ENCODE results near the gene OR2W3. TPM values are rescaled to one million over a fixed set of nuclear protein-coding genes. Genes with fewer than 3 reads are reported as not detected.

OR2W3 gene
- total and polyA plus RNA-seq, 8 donors = 0.13 to 0.92 TPM; not detected in 6

- Histone ChIP-seq H3K27ac (no peak overlapping the region), H3K36me3 (peaks cover 0 to 9% (median 0%) of the 10 kb centered on the region in 4 donors), H3K9me3 (peaks cover 0 to 13% (median 7%) of the 10 kb centered on the region in 4 donors), H3K27me3 (no peaks in the 10 kb centered on the region), H3K4me1 (no peaks in the 10 kb centered on the region), H3K4me3 (no peak overlapping the region)
- 87 to 97% (median 90%) methylated on average over 7 to 14 of the region's 14 CpGs for WGBS, 5 donors
- no peak for DNase-seq
- TF ChIP-seq CTCF (IDR thresholded peaks at IDR 0.05) (no peak), POLR2A (IDR thresholded peaks at IDR 0.05) (no peak), POLR2AphosphoS5 (IDR thresholded peaks at IDR 0.05) (no peak), EP300 (IDR thresholded peaks at IDR 0.05) (no peak)
- intact Hi-C loops (cut with DNase I; ENCODE audit: low total_unique reads) = no loop called here
Observed at GRCh38 chr1:247895976-247896375, 589 bp downstream of the OR2W3 start.

- Histone ChIP-seq H3K9me3 (peaks cover 0 to 8% (median 6%) of the 10 kb centered on the region in 4 donors), H3K36me3 (no peaks in the 10 kb centered on the region), H3K27ac (no peak overlapping the region), H3K4me1 (no peaks in the 10 kb centered on the region), H3K4me3 (no peak overlapping the region), H3K27me3 (no peaks in the 10 kb centered on the region)
- intact Hi-C loops (cut with DNase I; ENCODE audit: low total_unique reads) = no loop called here
- 74 to 82% (median 79%) methylated on average over 6 of the region's 6 CpGs for WGBS, 5 donors
- no peak for DNase-seq
- TF ChIP-seq POLR2A (IDR thresholded peaks at IDR 0.05) (no peak), CTCF (IDR thresholded peaks at IDR 0.05) (no peak), POLR2AphosphoS5 (IDR thresholded peaks at IDR 0.05) (no peak), EP300 (IDR thresholded peaks at IDR 0.05) (no peak)
Observed at GRCh38 chr1:247904122-247904521, 8.7 kb downstream of the OR2W3 start.

- 78 to 93% (median 87%) methylated on average over 13 of the region's 13 CpGs for WGBS, 5 donors
- DNase-seq = no peak
- H3K36me3 ChIP-seq = no peaks in the 10 kb centered on the region
- H3K4me3 ChIP-seq = no peak overlapping the region
- intact Hi-C loops (cut with DNase I; ENCODE audit: low total_unique reads) = no loop called here
- H3K9me3 ChIP-seq = peaks cover 0 to 8% (median 6%) of the 10 kb centered on the region in 4 donors
- no peaks in the 10 kb centered on the region for H3K4me1 ChIP-seq
- H3K27ac ChIP-seq = no peak overlapping the region
- H3K27me3 ChIP-seq = no peaks in the 10 kb centered on the region
- TF ChIP-seq POLR2AphosphoS5 (IDR thresholded peaks at IDR 0.05) (no peak), CTCF (IDR thresholded peaks at IDR 0.05) (no peak), EP300 (IDR thresholded peaks at IDR 0.05) (no peak), POLR2A (IDR thresholded peaks at IDR 0.05) (no peak)
Observed at GRCh38 chr1:247905181-247905580, 9.8 kb downstream of the OR2W3 start.

GRCh38 chr1:247905910-247906503 is 10.6 kb downstream of the OR2W3 start:
- Histone ChIP-seq H3K4me1 (no peaks in the 10 kb centered on the region), H3K9me3 (peaks cover 0 to 8% (median 6%) of the 10 kb centered on the region in 4 donors), H3K36me3 (no peaks in the 10 kb centered on the region), H3K27me3 (no peaks in the 10 kb centered on the region), H3K27ac (no peak overlapping the region), H3K4me3 (peak overlapping the region in 3 of 4 donors; percentile 3 to 27 (median 12))
- WGBS, 5 donors = 64 to 75% (median 74%) methylated on average over 9 of the region's 9 CpGs
- intact Hi-C loops (cut with DNase I; ENCODE audit: low total_unique reads) = no loop called here
- no peak for TF ChIP-seq POLR2AphosphoS5 (IDR thresholded peaks at IDR 0.05)
- TF ChIP-seq EP300 (IDR thresholded peaks at IDR 0.05) = no peak
- TF ChIP-seq POLR2A (IDR thresholded peaks at IDR 0.05) = no peak
- no peak for TF ChIP-seq CTCF (IDR thresholded peaks at IDR 0.05)
- DNase-seq = no peak
